ENCODE results near the gene RNPEP. TPM values are rescaled to one million over a fixed set of nuclear protein-coding genes. Genes with fewer than 3 reads are reported as not detected.
A peak's percentile ranks its signal among the peaks of the same experiment; 100 is the strongest.

The RNPEP gene
- total RNA-seq, 1 experiment from 2014 or later: 61.4 TPM

DNA sequence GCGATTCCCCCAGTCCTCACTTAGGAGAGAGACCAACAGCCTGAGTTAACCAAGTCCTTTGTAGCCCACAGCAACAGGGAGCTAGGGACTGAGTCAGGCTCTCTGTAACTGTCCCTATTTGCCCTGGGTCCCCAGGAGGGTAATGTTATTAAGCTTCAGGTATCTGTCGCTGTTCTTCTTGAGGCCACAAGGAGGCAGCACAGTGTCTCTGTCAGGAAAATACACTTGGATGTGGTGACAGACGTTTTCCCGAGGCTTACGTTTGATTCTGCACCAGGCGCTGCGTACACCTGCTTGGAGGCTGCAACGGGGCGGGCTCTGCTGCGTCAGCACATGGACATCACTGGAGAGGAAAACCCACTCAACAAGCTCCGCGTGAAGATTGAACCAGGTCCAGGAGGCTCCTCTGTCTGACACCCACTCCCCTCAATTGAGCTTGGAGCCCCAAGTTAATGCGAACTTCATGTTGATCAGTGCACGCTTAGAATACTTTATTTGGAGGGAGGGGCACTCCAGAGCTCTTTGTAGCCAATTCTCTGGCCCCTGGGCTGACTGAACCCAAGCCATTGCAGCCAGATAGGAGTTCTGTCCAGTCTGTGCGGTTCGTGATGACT is 17.3 kb downstream of the RNPEP start:
- peak; percentile 68 for DNase-seq (ENCODE audit: low read depth, low spot score)
- in situ Hi-C loops (cut with HindIII; ENCODE audit: low pct_unique_long_range_greater_than_20kb, low sequenced_read_pairs): no loop called here

DNA sequence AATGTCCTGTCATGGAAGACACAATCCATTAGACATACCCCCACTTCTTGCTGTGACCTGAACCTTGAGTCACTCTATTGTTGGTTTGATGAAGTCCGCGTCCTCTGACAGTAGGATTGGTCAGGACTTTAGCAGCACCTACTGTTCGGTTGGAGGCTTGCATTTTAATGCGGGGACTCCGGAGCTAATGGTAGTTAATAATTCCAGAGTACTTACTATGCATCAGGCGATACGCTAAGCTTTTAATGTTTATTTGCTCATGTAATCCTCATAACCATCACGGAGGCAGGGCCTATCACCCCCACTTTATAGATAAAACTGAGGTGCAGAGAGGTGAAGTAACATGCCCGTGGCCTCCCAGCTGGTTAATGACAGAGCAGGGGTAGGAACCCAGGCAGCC is 20.1 kb downstream of the RNPEP start:
- in situ Hi-C loops (cut with HindIII; ENCODE audit: low pct_unique_long_range_greater_than_20kb, low sequenced_read_pairs): no loop called here
- DNase-seq (ENCODE audit: low read depth, low spot score): no peak

DNA sequence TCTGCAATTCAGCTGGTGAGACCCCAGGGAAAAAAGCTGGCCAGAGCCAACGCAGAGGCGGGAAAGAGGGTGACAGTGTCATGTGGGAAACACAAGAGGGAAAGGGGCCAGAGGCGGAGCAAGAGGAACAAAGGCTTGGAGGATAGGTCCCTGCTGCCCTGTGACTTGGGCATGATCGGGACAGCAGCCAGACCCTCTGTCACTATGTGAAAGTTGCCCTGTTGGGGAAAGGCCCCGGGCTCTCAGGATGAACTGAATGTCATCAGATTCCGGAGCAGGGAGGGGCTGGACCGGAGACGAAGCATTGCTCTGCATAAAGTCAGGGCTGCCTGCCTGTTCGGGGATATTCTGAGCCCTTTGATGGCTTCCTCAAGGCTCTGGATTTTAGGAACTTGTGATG is 22.3 kb downstream of the RNPEP start:
- in situ Hi-C loops (cut with HindIII; ENCODE audit: low pct_unique_long_range_greater_than_20kb, low sequenced_read_pairs): no loop called here
- peak; percentile 60 for DNase-seq (ENCODE audit: low read depth, low spot score)

DNA sequence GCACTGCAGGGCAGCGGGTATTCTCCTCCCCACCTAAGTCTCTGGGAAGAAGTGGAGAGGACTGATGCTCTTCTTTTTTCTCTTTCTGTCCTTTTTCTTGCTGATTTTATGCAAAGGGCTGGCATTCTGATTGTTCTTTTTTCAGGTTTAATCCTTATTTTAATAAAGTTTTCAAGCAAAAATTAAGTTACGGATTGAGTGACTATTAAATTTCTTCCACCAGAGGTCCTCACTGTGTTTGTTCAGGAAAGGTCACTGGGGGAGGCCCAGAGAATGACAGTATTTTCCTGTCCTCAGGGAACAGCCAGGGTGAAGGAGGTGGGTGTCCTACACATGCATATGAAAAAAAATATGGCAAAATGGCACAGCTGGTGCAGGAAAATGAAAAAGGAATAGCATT is 23.5 kb downstream of the RNPEP start:
- in situ Hi-C loops (cut with HindIII; ENCODE audit: low pct_unique_long_range_greater_than_20kb, low sequenced_read_pairs): no loop called here
- peak; percentile 43 for DNase-seq (ENCODE audit: low read depth, low spot score)

DNA sequence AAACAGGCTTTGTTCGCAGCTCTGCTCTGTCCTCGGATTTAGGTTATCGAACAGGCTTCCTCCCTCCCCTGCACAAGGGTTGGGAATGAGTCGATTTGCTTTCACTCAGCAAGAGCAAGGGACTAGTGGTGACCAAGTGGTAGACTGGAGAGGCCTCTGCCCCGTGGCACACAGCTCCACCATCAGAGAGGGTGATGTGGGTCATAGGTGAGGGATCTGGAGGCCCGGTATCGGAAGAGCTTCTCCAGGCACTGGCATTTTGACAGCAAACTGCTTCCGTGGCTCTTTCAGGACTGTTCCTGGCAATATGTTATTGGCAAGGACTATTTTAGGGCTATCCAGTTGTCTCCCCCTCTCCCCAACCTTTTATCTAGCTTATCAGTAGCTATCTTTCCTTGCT is 24.9 kb downstream of the RNPEP start:
- DNase-seq (ENCODE audit: low read depth, low spot score): no peak
- in situ Hi-C loops (cut with HindIII; ENCODE audit: low pct_unique_long_range_greater_than_20kb, low sequenced_read_pairs): no loop called here

DNA sequence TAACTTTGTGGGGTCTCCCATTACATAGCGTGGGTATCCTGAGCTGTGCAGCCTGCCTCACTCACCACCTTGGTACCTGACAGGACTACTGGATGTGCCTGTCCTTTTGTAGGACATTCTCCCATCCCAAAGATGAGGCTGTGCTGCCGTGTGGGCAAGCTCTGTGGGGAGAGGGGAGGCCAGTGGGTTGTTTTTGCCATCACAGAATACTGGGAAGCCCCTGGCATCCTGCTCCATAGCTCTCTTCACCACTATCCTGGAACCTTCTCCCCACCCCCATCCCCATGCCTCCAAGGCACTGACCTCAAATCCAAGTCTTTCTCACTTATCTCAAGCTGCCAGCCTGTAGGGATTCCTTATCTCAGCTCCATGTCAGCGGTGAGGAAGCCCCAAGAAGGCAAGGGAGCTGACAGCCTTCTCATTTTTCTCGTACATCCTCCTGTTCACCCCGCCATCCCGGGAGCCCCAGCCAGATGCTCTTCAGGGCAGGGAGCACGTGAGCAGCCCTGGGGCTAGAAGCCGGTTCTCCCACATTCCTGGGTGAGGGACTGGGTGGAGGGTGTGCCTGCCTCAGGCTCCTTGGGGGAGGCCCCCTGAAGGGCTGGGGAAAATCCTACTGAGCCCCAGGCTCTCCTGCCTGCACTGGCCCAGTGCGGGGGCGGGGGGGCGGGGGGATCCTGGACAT is 25.5 kb downstream of the RNPEP start:
- no peak for DNase-seq (ENCODE audit: low read depth, low spot score)
- in situ Hi-C loops (cut with HindIII; ENCODE audit: low pct_unique_long_range_greater_than_20kb, low sequenced_read_pairs): no loop called here

DNA sequence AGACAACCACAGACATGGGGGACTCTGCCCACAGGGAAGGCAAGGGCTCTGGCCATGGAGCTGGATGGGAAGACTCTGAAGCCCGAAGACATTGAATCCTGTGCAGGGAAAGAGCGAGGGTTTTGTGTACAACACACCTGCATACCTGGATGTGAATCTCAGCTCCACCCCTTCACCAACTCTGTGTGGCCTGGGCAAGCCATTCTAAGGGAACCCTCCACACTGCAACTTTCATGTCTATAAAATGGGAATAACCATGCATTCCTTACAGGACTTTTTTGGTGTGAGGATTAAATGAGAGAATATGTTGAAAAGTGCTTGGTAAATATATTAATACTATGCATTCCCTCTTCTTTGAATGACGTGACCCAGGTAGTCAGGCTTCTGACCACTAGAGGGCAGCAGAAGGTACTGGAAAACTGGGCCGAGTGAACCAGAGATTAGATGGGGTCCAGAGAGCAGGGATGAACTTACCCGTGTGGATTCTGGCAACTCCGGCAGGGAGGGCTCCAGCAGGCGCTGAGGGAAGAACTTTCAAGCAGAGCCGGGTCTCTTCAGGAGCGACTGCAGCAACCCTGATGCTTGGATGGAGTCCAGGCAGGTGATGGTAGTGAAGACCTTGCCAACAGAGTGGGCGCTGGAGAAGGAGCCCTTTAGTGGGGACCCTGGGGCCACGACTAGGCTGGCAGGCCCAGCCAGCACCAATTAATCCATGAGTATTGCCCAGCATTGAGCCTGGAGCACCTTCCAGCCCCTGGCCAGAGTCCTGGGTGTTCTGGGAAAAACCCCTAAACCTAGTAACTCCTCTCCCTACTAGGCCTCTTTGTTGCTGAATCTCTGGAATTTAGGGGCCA is 27.1 kb downstream of the RNPEP start:
- in situ Hi-C loops (cut with HindIII; ENCODE audit: low pct_unique_long_range_greater_than_20kb, low sequenced_read_pairs): no loop called here
- DNase-seq (ENCODE audit: low read depth, low spot score): peak; percentile 75

DNA sequence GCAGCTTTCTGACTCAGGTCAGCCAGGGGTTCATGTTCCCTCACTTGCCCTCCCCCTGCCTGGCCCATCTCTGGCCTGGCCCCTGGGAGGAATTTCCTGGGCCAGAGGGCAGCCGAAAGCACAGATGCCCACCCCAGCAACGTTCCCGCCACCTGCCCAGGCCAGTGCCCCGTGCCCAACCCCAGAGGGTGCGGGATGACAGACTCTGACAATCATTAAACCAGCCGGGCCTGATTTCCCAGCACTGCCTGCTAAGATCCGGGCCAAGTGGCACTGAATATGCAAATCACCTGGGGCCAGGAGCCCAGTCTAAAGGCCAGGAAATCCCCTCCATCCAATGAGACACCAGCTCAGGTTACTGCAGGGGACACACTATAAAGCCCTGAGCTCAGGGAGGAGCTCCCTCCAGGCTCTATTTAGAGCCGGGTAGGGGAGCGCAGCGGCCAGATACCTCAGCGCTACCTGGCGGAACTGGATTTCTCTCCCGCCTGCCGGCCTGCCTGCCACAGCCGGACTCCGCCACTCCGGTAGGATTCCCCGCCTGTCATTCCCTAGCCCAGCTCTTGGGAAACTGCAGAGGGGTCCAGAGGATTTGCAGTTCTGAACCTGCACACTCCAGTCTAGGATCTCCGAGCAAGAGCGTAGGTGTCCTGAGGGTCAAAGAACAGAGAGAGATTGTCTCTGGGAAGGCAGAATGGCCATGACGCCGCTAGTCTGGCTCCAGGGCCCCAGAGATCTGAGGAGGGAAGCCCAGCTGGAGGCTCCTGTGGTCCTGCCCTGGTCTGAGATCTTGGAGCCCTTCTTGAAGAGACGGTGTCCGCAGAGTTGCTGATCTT is 27.9 kb downstream of the RNPEP start, which contains the start of gene ELF3:
Gene ELF3, plus strand, starts transcription at position 408 of the 836 bp plus-strand sequence. CDS start 550 bp downstream, outside the sequence.
- in situ Hi-C loops (cut with HindIII; ENCODE audit: low pct_unique_long_range_greater_than_20kb, low sequenced_read_pairs): no loop called here
- no peak for DNase-seq (ENCODE audit: low read depth, low spot score)

DNA sequence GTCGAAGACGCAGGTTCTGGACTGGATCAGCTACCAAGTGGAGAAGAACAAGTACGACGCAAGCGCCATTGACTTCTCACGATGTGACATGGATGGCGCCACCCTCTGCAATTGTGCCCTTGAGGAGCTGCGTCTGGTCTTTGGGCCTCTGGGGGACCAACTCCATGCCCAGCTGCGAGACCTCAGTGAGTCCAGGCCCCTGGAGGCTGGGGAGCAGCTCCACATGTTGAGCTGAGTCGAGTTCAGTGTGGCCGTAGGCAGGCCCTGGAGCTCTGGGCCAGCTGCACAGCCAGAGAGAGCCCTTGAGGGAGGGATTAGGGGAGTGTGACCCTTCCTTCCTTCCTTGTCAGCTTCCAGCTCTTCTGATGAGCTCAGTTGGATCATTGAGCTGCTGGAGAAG is 29.5 kb downstream of the RNPEP start:
- DNase-seq (ENCODE audit: low read depth, low spot score): no peak
- in situ Hi-C loops (cut with HindIII; ENCODE audit: low pct_unique_long_range_greater_than_20kb, low sequenced_read_pairs): no loop called here

DNA sequence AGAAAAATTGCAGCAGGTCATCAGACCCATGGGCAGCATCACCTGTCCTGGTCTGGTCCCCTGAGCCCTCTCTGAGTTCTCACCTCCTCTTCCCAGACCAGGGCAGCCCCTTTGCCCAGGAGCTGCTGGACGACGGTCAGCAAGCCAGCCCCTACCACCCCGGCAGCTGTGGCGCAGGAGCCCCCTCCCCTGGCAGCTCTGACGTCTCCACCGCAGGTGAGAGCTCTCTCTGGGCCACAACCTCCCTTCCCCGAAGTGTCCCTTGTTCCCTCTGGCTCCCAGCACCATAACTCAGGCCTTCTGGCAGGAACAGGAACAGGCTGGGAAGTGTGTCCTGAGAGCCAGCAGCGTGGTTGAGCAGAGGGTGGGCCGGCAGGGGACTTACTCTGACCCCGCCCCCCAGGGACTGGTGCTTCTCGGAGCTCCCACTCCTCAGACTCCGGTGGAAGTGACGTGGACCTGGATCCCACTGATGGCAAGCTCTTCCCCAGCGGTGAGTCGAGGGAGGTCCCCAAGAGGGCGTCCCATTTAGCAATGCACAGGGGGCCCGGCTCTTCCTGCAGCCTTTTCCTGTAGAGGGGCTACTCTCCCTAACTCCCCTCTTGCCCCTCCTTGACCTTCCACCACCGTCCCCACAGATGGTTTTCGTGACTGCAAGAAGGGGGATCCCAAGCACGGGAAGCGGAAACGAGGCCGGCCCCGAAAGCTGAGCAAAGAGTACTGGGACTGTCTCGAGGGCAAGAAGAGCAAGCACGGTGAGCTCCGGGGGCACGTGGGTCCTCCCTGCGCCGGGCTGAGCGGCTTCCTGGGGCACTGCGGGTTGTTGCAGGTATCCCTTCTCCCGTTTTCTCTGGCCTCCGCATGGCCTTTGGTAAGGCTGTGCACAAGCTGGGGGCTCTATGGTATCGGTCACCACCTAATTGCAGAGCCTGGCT is 30.4 kb downstream of the RNPEP start:
- in situ Hi-C loops (cut with HindIII; ENCODE audit: low pct_unique_long_range_greater_than_20kb, low sequenced_read_pairs): no loop called here
- DNase-seq (ENCODE audit: low read depth, low spot score): no peak

DNA sequence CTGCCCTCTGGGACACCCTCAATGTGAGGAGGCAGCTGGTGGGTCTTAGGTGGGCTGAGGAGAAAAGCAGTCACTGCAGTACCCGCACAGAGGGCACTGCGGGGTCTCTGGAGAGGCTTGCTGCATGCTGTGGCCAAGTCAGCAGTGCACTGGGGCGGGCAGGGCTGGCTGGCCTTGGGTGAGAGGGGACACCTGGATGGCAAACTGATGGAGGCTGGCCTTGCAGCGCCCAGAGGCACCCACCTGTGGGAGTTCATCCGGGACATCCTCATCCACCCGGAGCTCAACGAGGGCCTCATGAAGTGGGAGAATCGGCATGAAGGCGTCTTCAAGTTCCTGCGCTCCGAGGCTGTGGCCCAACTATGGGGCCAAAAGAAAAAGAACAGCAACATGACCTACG is 31.2 kb downstream of the RNPEP start:
- DNase-seq (ENCODE audit: low read depth, low spot score): no peak
- in situ Hi-C loops (cut with HindIII; ENCODE audit: low pct_unique_long_range_greater_than_20kb, low sequenced_read_pairs): no loop called here

DNA sequence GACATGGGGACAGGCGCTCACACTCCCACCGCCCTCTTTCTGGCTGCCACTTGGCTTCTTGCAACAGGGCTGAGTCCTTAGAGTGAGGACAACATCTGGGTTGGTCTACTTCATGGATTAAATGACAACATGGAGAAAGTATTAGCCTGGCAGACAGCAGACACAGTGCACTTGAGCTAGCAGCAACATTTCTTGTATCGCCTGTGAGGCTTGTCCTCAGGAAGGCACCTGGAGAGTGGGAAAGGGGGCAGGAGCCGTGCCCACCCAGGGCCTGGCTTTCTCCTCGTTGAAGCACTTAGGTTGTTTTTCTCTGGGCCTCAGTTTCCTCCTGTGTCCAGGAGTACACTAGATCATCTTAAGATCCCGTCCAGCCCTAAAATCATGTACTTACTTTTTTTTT is 31.6 kb downstream of the RNPEP start:
- in situ Hi-C loops (cut with HindIII; ENCODE audit: low pct_unique_long_range_greater_than_20kb, low sequenced_read_pairs): no loop called here
- DNase-seq (ENCODE audit: low read depth, low spot score): no peak

DNA sequence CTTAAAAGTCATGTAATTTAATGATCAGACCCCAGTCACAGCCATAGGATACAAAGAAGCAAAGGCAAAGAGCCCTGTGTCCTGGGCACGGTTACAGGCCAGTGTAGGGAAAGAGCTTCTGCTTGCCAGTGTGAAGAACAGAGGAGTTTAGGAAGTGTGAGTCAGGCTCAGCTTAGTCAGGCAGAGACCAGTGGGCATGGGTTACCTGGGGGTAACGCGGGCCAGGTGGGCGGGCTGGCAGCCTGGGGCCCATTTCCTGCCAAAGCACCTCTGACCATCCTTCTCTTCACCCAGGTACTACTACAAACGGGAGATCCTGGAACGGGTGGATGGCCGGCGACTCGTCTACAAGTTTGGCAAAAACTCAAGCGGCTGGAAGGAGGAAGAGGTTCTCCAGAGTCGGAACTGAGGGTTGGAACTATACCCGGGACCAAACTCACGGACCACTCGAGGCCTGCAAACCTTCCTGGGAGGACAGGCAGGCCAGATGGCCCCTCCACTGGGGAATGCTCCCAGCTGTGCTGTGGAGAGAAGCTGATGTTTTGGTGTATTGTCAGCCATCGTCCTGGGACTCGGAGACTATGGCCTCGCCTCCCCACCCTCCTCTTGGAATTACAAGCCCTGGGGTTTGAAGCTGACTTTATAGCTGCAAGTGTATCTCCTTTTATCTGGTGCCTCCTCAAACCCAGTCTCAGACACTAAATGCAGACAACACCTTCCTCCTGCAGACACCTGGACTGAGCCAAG is 32.6 kb downstream of the RNPEP start:
- in situ Hi-C loops (cut with HindIII; ENCODE audit: low pct_unique_long_range_greater_than_20kb, low sequenced_read_pairs): no loop called here

DNA sequence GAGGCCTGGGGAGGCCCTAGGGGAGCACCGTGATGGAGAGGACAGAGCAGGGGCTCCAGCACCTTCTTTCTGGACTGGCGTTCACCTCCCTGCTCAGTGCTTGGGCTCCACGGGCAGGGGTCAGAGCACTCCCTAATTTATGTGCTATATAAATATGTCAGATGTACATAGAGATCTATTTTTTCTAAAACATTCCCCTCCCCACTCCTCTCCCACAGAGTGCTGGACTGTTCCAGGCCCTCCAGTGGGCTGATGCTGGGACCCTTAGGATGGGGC is 33.2 kb downstream of the RNPEP start:
- in situ Hi-C loops (cut with HindIII; ENCODE audit: low pct_unique_long_range_greater_than_20kb, low sequenced_read_pairs): no loop called here
- no peak for DNase-seq (ENCODE audit: low read depth, low spot score)

More for the DNA sequence above, 32.6 kb downstream of the RNPEP start:
- no peak for DNase-seq (ENCODE audit: low read depth, low spot score)

DNA sequence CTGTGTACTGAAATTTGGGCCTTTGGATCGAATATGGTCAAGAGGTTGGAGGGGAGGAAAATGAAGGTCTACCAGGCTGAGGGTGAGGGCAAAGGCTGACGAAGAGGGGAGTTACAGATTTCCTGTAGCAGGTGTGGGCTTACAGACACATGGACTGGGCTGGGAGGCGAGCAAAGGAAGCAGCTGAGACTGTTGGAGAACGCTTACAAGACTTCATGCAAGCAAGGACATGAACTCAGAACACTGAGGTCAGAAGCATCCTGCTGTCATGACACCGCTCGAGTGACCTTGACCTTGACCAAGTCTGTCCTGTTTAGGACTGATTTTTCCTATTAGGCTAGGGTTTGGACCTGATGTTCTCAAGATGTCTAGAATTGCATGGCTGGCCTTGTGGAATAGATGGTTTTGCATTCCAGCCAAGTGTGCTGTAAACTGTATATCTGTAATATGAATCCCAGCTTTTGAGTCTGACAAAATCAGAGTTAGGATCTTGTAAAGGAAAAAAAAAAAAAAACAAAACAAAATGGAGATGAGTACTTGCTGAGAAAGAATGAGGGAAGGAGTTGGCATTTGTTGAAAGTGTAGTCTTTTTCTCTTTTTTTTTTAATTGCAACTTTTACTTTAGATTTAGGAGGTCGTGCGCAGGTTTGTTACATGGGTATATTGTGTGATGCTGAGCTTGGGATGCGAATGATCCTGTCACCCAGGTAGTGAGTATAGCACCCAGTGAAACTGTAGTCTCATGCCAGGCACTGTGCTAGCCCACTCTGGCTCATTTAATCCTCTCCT is 33.8 kb downstream of the RNPEP start:
- in situ Hi-C loops (cut with HindIII; ENCODE audit: low pct_unique_long_range_greater_than_20kb, low sequenced_read_pairs): no loop called here
- DNase-seq (ENCODE audit: low read depth, low spot score): no peak
